Measurements from ENCODE around the gene MYLK4.

MYLK4 gene

GRCh38 chr6:2746557-2747061 is 4.1 kb downstream of the MYLK4 start:
- no peak overlapping the region for H3K4me3 ChIP-seq (ENCODE audit: low read depth, low read length)
- no peaks in the 10 kb centered on the region for H3K27me3 ChIP-seq (ENCODE audit: insufficient read depth, low read depth, severe bottlenecking)
- no peaks in the 10 kb centered on the region for H3K36me3 ChIP-seq
- H3K9me3 ChIP-seq (ENCODE audit: severe bottlenecking) = no peaks in the 10 kb centered on the region
- no peak for TF ChIP-seq CTCF (IDR thresholded peaks at IDR 0.05; ENCODE audit: low read depth, low read length)
- DNase-seq = no peak
- H3K27ac ChIP-seq = no peak overlapping the region

- no peak overlapping the region for H3K27ac ChIP-seq
- no peak overlapping the region for H3K4me3 ChIP-seq (ENCODE audit: low read depth, low read length)
- DNase-seq = no peak
- H3K9me3 ChIP-seq (ENCODE audit: severe bottlenecking) = no peaks in the 10 kb centered on the region
- no peak for TF ChIP-seq CTCF (IDR thresholded peaks at IDR 0.05; ENCODE audit: low read depth, low read length)
- H3K27me3 ChIP-seq (ENCODE audit: insufficient read depth, low read depth, severe bottlenecking) = no peaks in the 10 kb centered on the region
- no peaks in the 10 kb centered on the region for H3K36me3 ChIP-seq
These were observed 5.5 kb downstream of the MYLK4 start for GRCh38 chr6:2745246-2745645.

GRCh38 chr6:2744778-2745177 is 5.9 kb downstream of the MYLK4 start:
- no peak for DNase-seq
- H3K27ac ChIP-seq = no peak overlapping the region

GRCh38 chr6:2744209-2744771 is 6.4 kb downstream of the MYLK4 start:
- H3K9me3 ChIP-seq (ENCODE audit: severe bottlenecking) = no peaks in the 10 kb centered on the region
- no peaks in the 10 kb centered on the region for H3K27me3 ChIP-seq (ENCODE audit: insufficient read depth, low read depth, severe bottlenecking)
- H3K4me3 ChIP-seq (ENCODE audit: low read depth, low read length) = no peak overlapping the region; the same call in 1 of the 2 replicates
- no peaks in the 10 kb centered on the region for H3K36me3 ChIP-seq
- no peak for DNase-seq
- TF ChIP-seq CTCF (IDR thresholded peaks at IDR 0.05; ENCODE audit: low read depth, low read length) = peak; percentile 63
- H3K27ac ChIP-seq = no peak overlapping the region; the same call in 1 of the 2 replicates

More at GRCh38 chr6:2744778-2745177, 5.9 kb downstream of the MYLK4 start:
- Histone ChIP-seq H3K36me3 (no peaks in the 10 kb centered on the region), H3K9me3 (ENCODE audit: severe bottlenecking) (no peaks in the 10 kb centered on the region), H3K4me3 (ENCODE audit: low read depth, low read length) (no peak overlapping the region), H3K27me3 (ENCODE audit: insufficient read depth, low read depth, severe bottlenecking) (no peaks in the 10 kb centered on the region)
- no peak for TF ChIP-seq CTCF (IDR thresholded peaks at IDR 0.05; ENCODE audit: low read depth, low read length)

GRCh38 chr6:2743280-2744208 is 7.2 kb downstream of the MYLK4 start:
- Histone ChIP-seq H3K4me3 (ENCODE audit: low read depth, low read length) (no peak overlapping the region), H3K27ac (no peak overlapping the region), H3K27me3 (ENCODE audit: insufficient read depth, low read depth, severe bottlenecking) (no peaks in the 10 kb centered on the region), H3K9me3 (ENCODE audit: severe bottlenecking) (no peaks in the 10 kb centered on the region), H3K36me3 (no peaks in the 10 kb centered on the region)
- DNase-seq = no peak
- no peak for TF ChIP-seq CTCF (IDR thresholded peaks at IDR 0.05; ENCODE audit: low read depth, low read length)
